ENCODE data around the gene CREB3L2.
"Not testable (repeated sequence)": the region's sequence is repeated elsewhere in the genome, so short reads cannot be mapped to it uniquely, and the experiment has no call there.

The CREB3L2 gene, protein sequence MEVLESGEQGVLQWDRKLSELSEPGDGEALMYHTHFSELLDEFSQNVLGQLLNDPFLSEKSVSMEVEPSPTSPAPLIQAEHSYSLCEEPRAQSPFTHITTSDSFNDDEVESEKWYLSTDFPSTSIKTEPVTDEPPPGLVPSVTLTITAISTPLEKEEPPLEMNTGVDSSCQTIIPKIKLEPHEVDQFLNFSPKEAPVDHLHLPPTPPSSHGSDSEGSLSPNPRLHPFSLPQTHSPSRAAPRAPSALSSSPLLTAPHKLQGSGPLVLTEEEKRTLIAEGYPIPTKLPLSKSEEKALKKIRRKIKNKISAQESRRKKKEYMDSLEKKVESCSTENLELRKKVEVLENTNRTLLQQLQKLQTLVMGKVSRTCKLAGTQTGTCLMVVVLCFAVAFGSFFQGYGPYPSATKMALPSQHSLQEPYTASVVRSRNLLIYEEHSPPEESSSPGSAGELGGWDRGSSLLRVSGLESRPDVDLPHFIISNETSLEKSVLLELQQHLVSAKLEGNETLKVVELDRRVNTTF

DNA sequence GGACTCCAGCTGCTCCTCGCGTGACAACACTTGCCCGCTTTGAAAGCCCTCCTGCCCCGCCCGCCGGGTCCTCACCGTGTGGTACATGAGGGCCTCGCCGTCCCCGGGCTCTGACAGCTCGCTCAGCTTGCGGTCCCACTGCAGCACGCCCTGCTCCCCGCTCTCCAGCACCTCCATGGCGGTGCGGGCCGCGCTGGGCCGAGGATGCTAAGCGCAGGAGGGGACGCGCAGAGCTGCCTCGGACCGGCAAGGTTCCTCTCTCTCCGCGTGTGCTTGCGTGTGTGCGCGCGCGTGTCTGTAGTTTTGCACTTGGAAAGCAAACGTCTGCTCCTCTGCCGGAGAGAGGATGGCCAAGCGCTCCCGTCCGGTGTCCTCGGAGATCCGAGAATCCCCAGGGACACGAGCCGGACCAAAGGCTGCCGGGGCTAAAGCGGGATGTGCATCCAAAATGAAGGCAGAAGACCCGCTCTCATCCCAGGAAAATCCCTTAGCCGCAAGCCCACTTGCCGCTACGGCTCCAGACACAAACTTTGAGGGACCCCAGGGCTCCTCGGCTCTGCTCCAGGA lies at the start of gene CREB3L2:
Gene CREB3L2 (minus strand): TSS at position 558 of the 567 bp plus-strand sequence. CDS start 381 bp downstream, at position 177.
- peak within 1 kb of the TSS; percentile 79 for H3K27ac ChIP-seq
- no peak for TF ChIP-seq ZFX (IDR thresholded peaks at IDR 0.05; ENCODE audit: borderline replicate concordance)
- no peak for TF ChIP-seq CTCF (IDR thresholded peaks at IDR 0.05)

DNA sequence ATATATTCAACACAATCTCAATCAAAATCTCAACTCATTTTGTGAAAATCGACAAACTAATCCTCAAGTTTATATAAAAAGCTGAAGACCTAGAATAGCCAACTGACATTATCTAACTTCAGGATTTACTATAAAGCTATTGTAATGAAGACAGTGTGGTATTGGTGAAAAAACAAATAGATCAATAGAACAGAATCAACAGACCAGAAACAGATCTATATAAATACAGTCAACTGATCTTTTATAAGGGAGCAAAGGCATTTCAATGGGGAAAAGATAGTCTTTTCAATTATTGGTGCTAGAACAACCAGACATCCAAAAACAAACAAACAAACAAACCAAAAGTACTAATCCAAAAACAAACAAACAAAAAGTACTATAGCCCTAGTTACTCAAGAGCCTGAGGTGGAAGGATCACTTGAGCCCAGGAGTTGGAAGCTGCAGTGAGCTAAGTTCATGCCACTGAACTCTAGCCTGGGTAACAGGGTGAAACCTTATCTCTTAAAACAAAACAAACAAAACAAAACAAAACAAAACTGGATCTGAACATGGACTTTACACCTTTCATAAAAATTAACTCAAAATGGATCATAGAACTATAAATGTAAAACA lies 47.7 kb upstream of the CREB3L2 start:
- no peak overlapping the region for H3K27ac ChIP-seq
- TF ChIP-seq CTCF (IDR thresholded peaks at IDR 0.05) = no peak
- TF ChIP-seq ZFX (IDR thresholded peaks at IDR 0.05; ENCODE audit: borderline replicate concordance) = no peak

DNA sequence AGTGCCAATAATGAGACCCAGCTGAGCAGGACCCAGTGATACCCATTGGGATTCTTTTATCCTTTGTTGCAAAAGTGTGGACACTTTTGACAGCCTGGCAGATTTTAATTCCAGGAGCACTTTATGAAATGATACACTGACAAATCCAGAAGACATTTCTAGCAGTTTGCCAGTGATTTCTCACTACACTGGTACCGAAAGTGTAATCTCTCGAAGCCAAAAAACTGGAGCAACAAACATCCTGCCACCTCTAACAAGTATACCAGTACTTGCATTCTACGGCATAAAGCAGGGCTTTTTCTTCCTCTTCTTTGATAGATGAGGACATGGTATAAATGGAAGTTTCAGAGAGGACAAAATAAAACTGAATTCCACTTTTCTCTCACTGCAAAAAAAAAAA lies 46.0 kb upstream of the CREB3L2 start:
- no peak overlapping the region for H3K27ac ChIP-seq
- TF ChIP-seq CTCF (IDR thresholded peaks at IDR 0.05) = no peak

- H3K27ac ChIP-seq = no peak overlapping the region
- no peak for TF ChIP-seq CTCF (IDR thresholded peaks at IDR 0.05)
- no peak for TF ChIP-seq ZFX (IDR thresholded peaks at IDR 0.05; ENCODE audit: borderline replicate concordance)
Observed at GRCh38 chr7:138044897-138045296, 43.0 kb upstream of the CREB3L2 start.

- H3K27ac ChIP-seq = not testable (repeated sequence)
Observed at GRCh38 chr7:138040063-138040462, 38.2 kb upstream of the CREB3L2 start.

DNA sequence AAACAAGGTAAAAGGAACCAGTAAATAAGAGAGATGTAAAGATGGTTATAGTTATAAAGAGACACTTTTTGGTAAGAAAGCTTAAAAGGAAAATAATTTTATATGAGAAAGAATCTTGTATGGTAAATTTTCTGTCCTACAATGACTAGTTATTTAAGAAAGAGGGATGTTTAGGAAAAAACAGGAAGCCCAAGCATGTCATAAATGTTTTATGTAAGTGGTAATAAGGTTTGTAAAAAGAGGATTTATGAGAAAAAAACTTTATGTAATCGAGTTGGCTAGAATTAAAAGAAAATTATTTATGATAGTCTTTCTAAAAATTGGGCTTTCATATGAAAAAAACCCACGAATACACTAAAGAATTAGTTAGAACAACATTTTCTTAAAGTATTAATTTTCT lies 34.2 kb upstream of the CREB3L2 start:
- no peak for TF ChIP-seq CTCF (IDR thresholded peaks at IDR 0.05)
- no peak for TF ChIP-seq ZFX (IDR thresholded peaks at IDR 0.05; ENCODE audit: borderline replicate concordance)
- no peak overlapping the region for H3K27ac ChIP-seq

DNA sequence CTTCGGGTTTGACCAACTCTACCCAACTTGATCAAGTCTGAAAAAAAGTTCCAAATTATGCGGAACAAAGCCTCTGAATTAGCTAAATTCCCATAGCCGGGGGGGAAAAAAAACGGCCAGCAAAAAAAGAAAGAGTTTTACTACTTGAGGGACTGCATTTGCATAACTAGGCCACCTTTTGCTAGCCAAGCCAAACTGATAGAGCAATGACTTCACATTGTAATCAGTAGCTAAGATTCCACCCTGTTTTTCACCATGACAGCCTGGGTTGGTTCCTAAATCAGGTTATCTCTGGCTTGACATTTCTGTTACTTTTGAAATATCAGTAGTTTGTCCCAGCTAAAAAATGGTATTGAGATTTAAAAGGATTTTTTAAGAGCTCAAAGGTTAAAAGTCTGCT lies 31.4 kb upstream of the CREB3L2 start:
- no peak for TF ChIP-seq CTCF (IDR thresholded peaks at IDR 0.05)
- no peak overlapping the region for H3K27ac ChIP-seq
